Stimulated activated CD4-positive, alpha-beta T cell treated with anti-CD3 and anti-CD28 coated beads, Interleukin-15, amount 100 ng/mL, for 1 hour (primary cell): ENCODE measurements around the gene PARM1.

Experiments used
- DNase-seq, 2 donors: peaks; one replicate each; pipeline ENCODE4 v3.0.0-alpha.2; 2020; ENCODE audit warnings: low read depth in 1 of 2, low spot score in 1 of 2

PARM1 gene

GRCh38 chr4:74932832-74933561, at the start of gene PARM1:
TSS of gene PARM1 (plus strand) at chr4:74933116. CDS start at chr4:74933328, 212 bp downstream.
- DNase-seq = no peak

GRCh38 chr4:74884266-74884665, 48.6 kb upstream of the PARM1 start:
- no peak for DNase-seq

- no peak for DNase-seq
Observed at GRCh38 chr4:74886484-74886883, 46.4 kb upstream of the PARM1 start.

- DNase-seq = no peak
Observed at GRCh38 chr4:74890341-74890740, 42.6 kb upstream of the PARM1 start.

- DNase-seq = no peak
Observed at GRCh38 chr4:74891037-74891436, 41.9 kb upstream of the PARM1 start.

GRCh38 chr4:74893171-74893570, 39.7 kb upstream of the PARM1 start:
- DNase-seq = no peak

- DNase-seq = no peak
Observed at GRCh38 chr4:74896595-74896994, 36.3 kb upstream of the PARM1 start.

GRCh38 chr4:74897386-74897785, 35.5 kb upstream of the PARM1 start:
- DNase-seq = no peak

- DNase-seq = no peak
Observed at GRCh38 chr4:74900862-74901261, 32.1 kb upstream of the PARM1 start.

GRCh38 chr4:74904509-74905065, 28.3 kb upstream of the PARM1 start:
- no peak for DNase-seq

- DNase-seq = no peak
Observed at GRCh38 chr4:74906771-74907170, 26.1 kb upstream of the PARM1 start.

- no peak for DNase-seq
Observed at GRCh38 chr4:74919783-74920182, 13.1 kb upstream of the PARM1 start.

- DNase-seq = no peak
Observed at GRCh38 chr4:74920704-74921103, 12.2 kb upstream of the PARM1 start.

GRCh38 chr4:74921490-74921889, 11.4 kb upstream of the PARM1 start:
- no peak for DNase-seq

GRCh38 chr4:74926007-74926406, 6.9 kb upstream of the PARM1 start:
- no peak for DNase-seq

- DNase-seq = no peak
Observed at GRCh38 chr4:74930162-74930561, 2.8 kb upstream of the PARM1 start.

GRCh38 chr4:74931376-74931775, 1.5 kb upstream of the PARM1 start:
- DNase-seq = no peak

GRCh38 chr4:74932010-74932409, 906 bp upstream of the PARM1 start:
- DNase-seq = no peak

GRCh38 chr4:74933562-74934015, 673 bp downstream of the PARM1 start:
- DNase-seq = no peak

- DNase-seq = no peak
Observed at GRCh38 chr4:74934016-74934831, 1.3 kb downstream of the PARM1 start.

GRCh38 chr4:74934888-74935287, 2.0 kb downstream of the PARM1 start:
- no peak for DNase-seq

- no peak for DNase-seq
Observed at GRCh38 chr4:74941123-74941522, 8.2 kb downstream of the PARM1 start.
